ENCODE measurements around the gene KATNBL1.

The KATNBL1 gene

DNA sequence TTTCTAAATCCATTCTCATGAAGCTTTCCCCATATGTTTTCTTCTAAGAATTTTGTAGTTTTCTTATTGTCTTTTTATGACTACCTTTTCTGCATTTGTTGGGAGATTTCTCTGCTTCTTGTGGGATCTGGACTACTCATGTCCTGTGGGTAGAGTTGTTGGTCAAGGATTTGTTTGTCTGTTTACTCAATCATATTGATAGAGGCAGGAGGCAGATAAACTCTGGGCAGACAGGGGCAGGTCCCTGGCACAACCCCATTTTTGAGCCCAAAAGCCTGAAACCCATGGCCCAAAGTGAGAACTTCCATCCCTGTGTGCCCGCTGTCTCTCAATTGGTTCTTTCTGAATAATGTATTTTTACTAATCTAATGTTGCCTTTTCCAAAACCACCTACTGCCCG lies 95.7 kb downstream of the KATNBL1 start:
- FAIRE-seq, result no peak

DNA sequence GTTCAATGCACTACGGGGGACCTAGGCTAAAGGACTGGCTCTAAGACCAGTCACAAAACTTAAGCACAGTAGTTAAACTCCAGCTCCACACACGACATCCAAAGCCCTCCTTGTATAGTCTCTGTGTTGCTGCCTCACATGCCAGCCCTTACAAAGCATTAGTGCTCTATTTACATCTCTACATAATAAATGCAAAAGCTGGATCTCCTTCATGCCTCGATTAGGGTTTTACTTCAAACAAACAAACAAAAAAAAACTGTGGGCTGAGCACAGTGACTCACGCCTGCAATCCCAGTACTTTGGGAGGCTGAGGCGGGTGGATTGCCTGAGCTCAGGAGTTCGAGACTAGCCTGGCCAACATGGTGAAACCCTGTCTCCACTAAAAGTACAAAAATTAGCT lies 98.4 kb downstream of the KATNBL1 start:
- no peak for FAIRE-seq

GRCh38 chr15:34109797-34110663 lies 99.9 kb downstream of the KATNBL1 start:
- no peak for FAIRE-seq

GRCh38 chr15:34107315-34107714 lies 102.6 kb downstream of the KATNBL1 start:
- no peak for FAIRE-seq

DNA sequence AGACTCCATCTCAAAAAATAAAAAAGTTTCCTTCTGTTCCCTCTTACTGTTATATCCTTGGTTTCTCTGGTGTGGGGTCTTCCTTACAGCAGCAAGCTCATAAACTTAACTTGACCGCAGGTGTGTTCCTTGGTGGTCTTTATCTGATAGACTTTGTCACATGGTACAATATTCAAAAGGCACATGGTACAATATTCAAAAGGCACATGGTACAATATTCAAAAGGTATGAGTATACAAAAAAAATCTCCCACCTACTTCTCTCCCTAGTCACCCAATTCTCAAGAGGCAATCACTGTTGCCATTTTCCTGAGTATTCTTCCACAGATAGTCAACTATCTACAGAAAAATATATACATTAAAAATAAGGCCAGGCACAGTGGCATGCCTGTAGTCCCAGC lies 103.5 kb downstream of the KATNBL1 start:
- no peak for FAIRE-seq

DNA sequence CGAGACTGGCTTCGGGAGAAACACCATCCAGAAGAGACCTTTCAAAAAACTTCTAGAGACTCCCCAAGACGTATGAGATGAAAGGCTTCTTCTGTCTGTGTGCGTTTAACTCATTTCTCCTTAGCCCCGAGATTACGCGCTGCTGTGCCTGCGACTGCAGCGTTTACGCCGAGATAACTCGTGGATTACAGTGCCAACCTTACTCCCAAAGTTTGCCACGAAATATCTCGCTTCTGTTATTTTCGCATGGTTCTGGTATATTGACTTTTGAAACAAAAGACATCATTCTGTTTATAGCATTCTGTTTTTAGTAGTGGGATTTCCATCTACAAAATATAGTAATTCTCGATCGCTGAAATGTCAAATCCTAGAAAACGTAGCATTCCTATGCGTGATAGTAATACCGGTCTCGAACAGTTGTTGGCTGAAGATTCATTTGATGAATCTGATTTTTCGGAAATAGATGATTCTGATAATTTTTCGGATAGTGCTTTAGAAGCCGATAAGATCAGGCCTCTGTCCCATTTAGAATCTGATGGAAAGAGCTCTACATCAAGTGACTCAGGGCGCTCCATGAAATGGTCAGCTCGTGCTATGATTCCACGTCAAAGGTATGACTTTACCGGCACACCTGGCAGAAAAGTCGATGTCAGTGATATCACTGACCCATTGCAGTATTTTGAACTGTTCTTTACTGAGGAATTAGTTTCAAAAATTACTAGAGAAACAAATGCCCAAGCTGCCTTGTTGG lies 107.5 kb downstream of the KATNBL1 start:
- FAIRE-seq, result no peak

DNA sequence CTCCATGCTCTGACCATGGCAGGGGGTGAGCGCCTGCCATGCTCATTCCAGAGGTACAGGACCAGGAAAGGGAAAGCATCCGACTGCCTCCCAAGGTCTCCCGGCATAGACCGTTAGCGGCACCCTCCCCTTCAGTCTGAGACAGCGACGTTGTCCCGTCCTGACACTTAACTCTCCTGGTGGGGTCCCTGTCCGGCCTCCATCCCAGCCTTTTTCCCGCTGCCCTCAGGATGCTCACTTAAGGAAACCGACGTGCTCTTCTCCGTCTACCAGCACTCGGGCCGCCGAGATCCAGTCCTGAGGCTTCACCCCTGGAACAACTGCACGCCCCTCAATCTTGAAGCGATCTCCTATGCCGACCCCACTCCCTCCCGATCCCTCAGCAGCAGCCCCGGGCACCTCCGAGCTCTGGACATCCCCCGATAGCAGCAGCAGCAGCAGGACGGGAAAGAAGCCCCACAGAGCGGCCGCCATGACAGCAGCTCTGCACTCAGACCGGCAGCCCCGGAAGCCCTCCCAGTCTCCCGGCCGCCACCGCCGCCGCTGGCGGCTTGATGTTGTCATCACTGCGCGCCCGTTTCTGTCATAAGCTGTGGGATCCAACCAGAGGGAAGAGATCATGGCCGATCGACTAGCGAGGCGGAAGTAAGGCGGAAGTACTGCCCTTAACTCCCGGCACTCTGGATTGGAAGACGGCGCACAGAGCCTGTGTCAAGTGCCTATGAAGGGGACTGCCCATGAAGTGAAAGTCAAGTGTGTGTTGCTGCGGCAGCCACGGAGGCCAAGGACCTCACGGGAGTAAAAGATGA lies 108.3 kb downstream of the KATNBL1 start, which contains the start of the genes EMC7 and PGBD4:
Gene EMC7, minus strand, starts transcription at position 497 of the 809 bp plus-strand sequence. Its CDS starts 23 bp downstream, at position 474.
Gene PGBD4, plus strand, starts transcription at position 718 of the 809 bp plus-strand sequence. CDS start 449 bp downstream, outside the sequence.
- peak; percentile 21 for FAIRE-seq

- FAIRE-seq, result no peak
Observed at GRCh38 chr15:34099914-34100313, 110.0 kb downstream of the KATNBL1 start.
